C4-2B (cell line): ENCODE data around the gene CDH18.

Experiments
- ZFX ChIP-seq: fragments of 450-650 bp; IDR thresholded peaks from 2 replicates; pipeline ENCODE4 v1.6.1; 2017
- TF ChIP-seq, protein P1 (sequence below): fragments of 450-650 bp; conservative IDR thresholded peaks from 2 replicates; pipeline ENCODE4 v1.5.1; 2017; ENCODE audit warnings: mild to moderate bottlenecking

DNA sequence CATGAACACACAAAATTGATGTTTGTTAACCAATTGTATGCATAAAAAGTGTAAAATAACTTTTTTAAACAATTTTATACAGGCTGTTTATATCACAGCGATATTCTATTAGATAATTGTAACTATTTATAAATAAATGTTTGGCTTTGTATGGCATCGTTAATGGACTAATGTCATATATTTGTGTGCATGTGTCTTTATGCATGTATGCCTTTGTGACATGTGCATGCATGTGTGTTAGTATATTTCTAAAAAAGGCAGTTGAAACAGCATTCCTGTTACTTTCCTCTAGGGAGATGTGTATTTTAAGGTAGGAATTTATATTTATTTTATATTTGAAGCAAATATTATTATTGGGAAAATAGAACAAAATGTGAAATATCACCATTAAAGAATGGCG is 268.9 kb downstream of the CDH18 start:
- TF ChIP-seq, protein P1, sequence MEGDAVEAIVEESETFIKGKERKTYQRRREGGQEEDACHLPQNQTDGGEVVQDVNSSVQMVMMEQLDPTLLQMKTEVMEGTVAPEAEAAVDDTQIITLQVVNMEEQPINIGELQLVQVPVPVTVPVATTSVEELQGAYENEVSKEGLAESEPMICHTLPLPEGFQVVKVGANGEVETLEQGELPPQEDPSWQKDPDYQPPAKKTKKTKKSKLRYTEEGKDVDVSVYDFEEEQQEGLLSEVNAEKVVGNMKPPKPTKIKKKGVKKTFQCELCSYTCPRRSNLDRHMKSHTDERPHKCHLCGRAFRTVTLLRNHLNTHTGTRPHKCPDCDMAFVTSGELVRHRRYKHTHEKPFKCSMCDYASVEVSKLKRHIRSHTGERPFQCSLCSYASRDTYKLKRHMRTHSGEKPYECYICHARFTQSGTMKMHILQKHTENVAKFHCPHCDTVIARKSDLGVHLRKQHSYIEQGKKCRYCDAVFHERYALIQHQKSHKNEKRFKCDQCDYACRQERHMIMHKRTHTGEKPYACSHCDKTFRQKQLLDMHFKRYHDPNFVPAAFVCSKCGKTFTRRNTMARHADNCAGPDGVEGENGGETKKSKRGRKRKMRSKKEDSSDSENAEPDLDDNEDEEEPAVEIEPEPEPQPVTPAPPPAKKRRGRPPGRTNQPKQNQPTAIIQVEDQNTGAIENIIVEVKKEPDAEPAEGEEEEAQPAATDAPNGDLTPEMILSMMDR = no peak
- no peak for TF ChIP-seq ZFX
